ENCODE results near the gene SEC23A.
"Not testable (repeated sequence)": the region's sequence is repeated elsewhere in the genome, so short reads cannot be mapped to it uniquely, and the experiment has no call there.

Gene SEC23A

GRCh38 chr14:39025810-39026627, 77.0 kb downstream of the SEC23A start:
- peaks cover 13% of the 10 kb centered on the region for H3K36me3 ChIP-seq
- no peaks in the 10 kb centered on the region for H3K27me3 ChIP-seq
- no peak for DNase-seq
- H3K9me3 ChIP-seq = no peaks in the 10 kb centered on the region; the same call in 1 of the 2 replicates
- H3K4me3 ChIP-seq (ENCODE audit: low read depth, low read length) = no peak overlapping the region
- no peak for TF ChIP-seq CTCF (IDR thresholded peaks at IDR 0.05; ENCODE audit: low read depth, low read length)
- H3K4me1 ChIP-seq = peaks cover 6% of the 10 kb centered on the region

GRCh38 chr14:39025250-39025809, 77.7 kb downstream of the SEC23A start:
- no peak for DNase-seq
- Histone ChIP-seq H3K4me3 (ENCODE audit: low read depth, low read length) (no peak overlapping the region), H3K4me1 (peaks cover 6% of the 10 kb centered on the region), H3K9me3 (no peaks in the 10 kb centered on the region; the same call in 1 of the 2 replicates), H3K27me3 (no peaks in the 10 kb centered on the region), H3K36me3 (peaks cover 6% of the 10 kb centered on the region)
- no peak for TF ChIP-seq CTCF (IDR thresholded peaks at IDR 0.05; ENCODE audit: low read depth, low read length)

GRCh38 chr14:39023939-39024871, 78.8 kb downstream of the SEC23A start:
- no peaks in the 10 kb centered on the region; the same call in 1 of the 2 replicates for H3K9me3 ChIP-seq
- peaks cover 6% of the 10 kb centered on the region for H3K4me1 ChIP-seq
- H3K36me3 ChIP-seq = no peaks in the 10 kb centered on the region
- no peaks in the 10 kb centered on the region for H3K27me3 ChIP-seq
- TF ChIP-seq CTCF (IDR thresholded peaks at IDR 0.05; ENCODE audit: low read depth, low read length) = no peak
- H3K4me3 ChIP-seq (ENCODE audit: low read depth, low read length) = no peak overlapping the region
- DNase-seq = no peak

- H3K4me1 ChIP-seq = peaks cover 26% of the 10 kb centered on the region
- H3K36me3 ChIP-seq; H3K9me3 ChIP-seq; DNase-seq; H3K4me3 ChIP-seq (ENCODE audit: low read depth, low read length); H3K27me3 ChIP-seq: not testable (repeated sequence)
Observed at GRCh38 chr14:39017096-39018016, 85.7 kb downstream of the SEC23A start.

- no peak for DNase-seq
- H3K4me1 ChIP-seq = peaks cover 26% of the 10 kb centered on the region
- no peaks in the 10 kb centered on the region for H3K27me3 ChIP-seq
- H3K4me3 ChIP-seq (ENCODE audit: low read depth, low read length) = no peak overlapping the region
- no peak for TF ChIP-seq CTCF (IDR thresholded peaks at IDR 0.05; ENCODE audit: low read depth, low read length)
- no peaks in the 10 kb centered on the region for H3K9me3 ChIP-seq
- H3K36me3 ChIP-seq = no peaks in the 10 kb centered on the region
Observed at GRCh38 chr14:39016733-39017095, 86.3 kb downstream of the SEC23A start.
